ENCODE data around the gene CENPP. TPM values are rescaled to one million over a fixed set of nuclear protein-coding genes. Genes with fewer than 3 reads are reported as not detected.
A peak's percentile ranks its signal among the peaks of the same experiment; 100 is the strongest.

The CENPP gene
- total RNA-seq, 1 experiment from 2014 or later = 4.2 TPM

DNA sequence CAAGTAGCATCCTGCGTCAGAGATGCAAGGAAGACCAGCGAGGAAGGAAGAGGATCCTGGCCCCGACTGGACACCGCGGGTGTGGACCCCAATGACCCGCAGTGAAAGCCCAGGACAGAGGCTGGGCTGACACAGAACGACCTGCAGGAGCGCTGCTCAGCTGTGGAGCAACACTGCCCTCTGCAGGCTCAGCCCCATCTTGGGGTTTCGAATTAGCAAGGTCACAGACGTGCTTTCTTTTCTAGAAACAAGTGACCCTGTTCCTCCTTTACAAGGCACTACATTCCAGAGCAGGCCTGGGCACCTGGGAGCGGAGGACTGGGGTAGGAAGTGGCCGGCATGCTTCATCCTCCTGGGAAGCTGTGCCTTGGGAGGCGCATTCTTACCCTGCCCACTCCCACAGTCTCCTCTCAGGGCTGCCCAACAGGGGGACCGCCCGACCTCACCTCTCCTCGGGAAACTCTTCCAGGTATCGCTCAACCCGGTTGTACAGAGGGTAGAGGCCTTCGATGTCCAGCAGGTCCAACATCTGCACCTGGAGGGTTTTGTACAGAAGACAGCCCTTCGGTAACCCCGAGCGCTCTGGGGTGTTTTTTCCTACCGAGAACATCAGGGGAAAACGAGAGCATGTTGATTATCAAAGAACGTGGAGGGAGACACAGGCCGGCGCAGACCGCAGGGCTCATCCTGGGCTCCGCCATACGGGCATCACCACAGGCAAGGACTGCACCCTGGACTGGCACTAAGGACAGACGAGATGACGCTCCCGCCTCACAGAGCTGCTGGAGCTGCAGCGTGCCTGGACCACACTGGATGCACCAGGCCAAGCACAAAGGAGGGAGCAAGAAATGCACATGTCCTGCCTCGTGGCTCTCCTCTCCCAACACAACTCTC lies 309.2 kb downstream of the CENPP start:
- intact Hi-C loops (cut with micrococcal nuclease) = loop anchor here (1.0 to 10.0 kb wide), 5 partner anchors 133 to 500 kb away; no protein-coding TSS in a partner anchor
- Mint-ChIP-seq H3K4me3 (ENCODE audit: unreplicated experiment) (no peak overlapping the region), H3K9me3 (ENCODE audit: unreplicated experiment) (peaks cover 2% of the 10 kb centered on the region), H3K36me3 (ENCODE audit: insufficient read depth, unreplicated experiment) (peaks cover 98% of the 10 kb centered on the region), H3K4me1 (ENCODE audit: insufficient read depth, unreplicated experiment) (no peaks in the 10 kb centered on the region), H3K27ac (ENCODE audit: low read depth, unreplicated experiment) (no peak overlapping the region), H3K27me3 (ENCODE audit: insufficient read depth, unreplicated experiment) (no peaks in the 10 kb centered on the region)
- DNase-seq (ENCODE audit: unreplicated experiment) = peak; percentile 67
- BruUV-seq (replicated peaks) = no TSS peak
- TF ChIP-seq, protein P1, sequence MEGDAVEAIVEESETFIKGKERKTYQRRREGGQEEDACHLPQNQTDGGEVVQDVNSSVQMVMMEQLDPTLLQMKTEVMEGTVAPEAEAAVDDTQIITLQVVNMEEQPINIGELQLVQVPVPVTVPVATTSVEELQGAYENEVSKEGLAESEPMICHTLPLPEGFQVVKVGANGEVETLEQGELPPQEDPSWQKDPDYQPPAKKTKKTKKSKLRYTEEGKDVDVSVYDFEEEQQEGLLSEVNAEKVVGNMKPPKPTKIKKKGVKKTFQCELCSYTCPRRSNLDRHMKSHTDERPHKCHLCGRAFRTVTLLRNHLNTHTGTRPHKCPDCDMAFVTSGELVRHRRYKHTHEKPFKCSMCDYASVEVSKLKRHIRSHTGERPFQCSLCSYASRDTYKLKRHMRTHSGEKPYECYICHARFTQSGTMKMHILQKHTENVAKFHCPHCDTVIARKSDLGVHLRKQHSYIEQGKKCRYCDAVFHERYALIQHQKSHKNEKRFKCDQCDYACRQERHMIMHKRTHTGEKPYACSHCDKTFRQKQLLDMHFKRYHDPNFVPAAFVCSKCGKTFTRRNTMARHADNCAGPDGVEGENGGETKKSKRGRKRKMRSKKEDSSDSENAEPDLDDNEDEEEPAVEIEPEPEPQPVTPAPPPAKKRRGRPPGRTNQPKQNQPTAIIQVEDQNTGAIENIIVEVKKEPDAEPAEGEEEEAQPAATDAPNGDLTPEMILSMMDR (IDR thresholded peaks at IDR 0.05; ENCODE audit: unreplicated experiment) = peak; percentile 90
- ChIA-PET POLR2A (interaction anchor here (0.6 to 1.5 kb wide), 5 partner anchors 19 to 307 kb away, joined by 3 to 4 read pairs (median 3); partner anchors contain the start of gene IPPK), CTCF (interaction anchor here (0.5 to 4.0 kb wide), 32 partner anchors 9 to 1269 kb away, joined by 3 to 46 read pairs (median 3); partner anchors contain the start of gene CENPP)

- no peak for DNase-seq (ENCODE audit: unreplicated experiment)
- ChIA-PET CTCF (interaction anchor here (0.7 to 4.0 kb wide), 9 partner anchors 8 to 309 kb away, joined by 3 to 46 read pairs (median 5); partner anchors contain the start of gene CENPP), POLR2A (interaction anchor here (1.1 kb wide), 1 partner anchor 308 kb away, joined by 4 read pairs; no protein-coding TSS in a partner anchor)
- intact Hi-C loops (cut with micrococcal nuclease) = loop anchor here (10.0 kb wide), 1 partner anchor 501 kb away; no protein-coding TSS in a partner anchor
- H3K4me1 Mint-ChIP-seq (ENCODE audit: insufficient read depth, unreplicated experiment) = no peaks in the 10 kb centered on the region
- H3K36me3 Mint-ChIP-seq (ENCODE audit: insufficient read depth, unreplicated experiment) = peaks cover 97% of the 10 kb centered on the region
- no peak overlapping the region for H3K27ac Mint-ChIP-seq (ENCODE audit: low read depth, unreplicated experiment)
- TF ChIP-seq, protein P1 (IDR thresholded peaks at IDR 0.05; ENCODE audit: unreplicated experiment) = no peak
- no peak overlapping the region for H3K4me3 Mint-ChIP-seq (ENCODE audit: unreplicated experiment)
- H3K9me3 Mint-ChIP-seq (ENCODE audit: unreplicated experiment) = no peaks in the 10 kb centered on the region
- no TSS peak for BruUV-seq (replicated peaks)
- no peaks in the 10 kb centered on the region for H3K27me3 Mint-ChIP-seq (ENCODE audit: insufficient read depth, unreplicated experiment)
These were observed 310.0 kb downstream of the CENPP start for GRCh38 chr9:92635760-92636159.

- H3K4me1 Mint-ChIP-seq (ENCODE audit: insufficient read depth, unreplicated experiment) = no peaks in the 10 kb centered on the region
- ChIA-PET POLR2A (interaction anchor here (0.7 kb wide), 1 partner anchor 117 kb away, joined by 3 read pairs; no protein-coding TSS in a partner anchor), CTCF (interaction anchor here (0.7 to 4.0 kb wide), 3 partner anchors 23 to 1408 kb away, joined by 3 to 46 read pairs (median 4); partner anchors contain the start of gene CENPP)
- DNase-seq (ENCODE audit: unreplicated experiment) = no peak
- H3K27me3 Mint-ChIP-seq (ENCODE audit: insufficient read depth, unreplicated experiment) = no peaks in the 10 kb centered on the region
- no peak overlapping the region for H3K4me3 Mint-ChIP-seq (ENCODE audit: unreplicated experiment)
- BruUV-seq (replicated peaks) = no TSS peak
- H3K36me3 Mint-ChIP-seq (ENCODE audit: insufficient read depth, unreplicated experiment) = peaks cover 97% of the 10 kb centered on the region
- H3K27ac Mint-ChIP-seq (ENCODE audit: low read depth, unreplicated experiment) = no peak overlapping the region
- intact Hi-C loops (cut with micrococcal nuclease) = loop anchor here (10.0 kb wide), 1 partner anchor 502 kb away; no protein-coding TSS in a partner anchor
- TF ChIP-seq, protein P1 (IDR thresholded peaks at IDR 0.05; ENCODE audit: unreplicated experiment) = peak; percentile 4
- no peaks in the 10 kb centered on the region for H3K9me3 Mint-ChIP-seq (ENCODE audit: unreplicated experiment)
These were observed 310.9 kb downstream of the CENPP start for GRCh38 chr9:92636627-92637026.

- no TSS peak for BruUV-seq (replicated peaks)
- H3K27me3 Mint-ChIP-seq (ENCODE audit: insufficient read depth, unreplicated experiment) = no peaks in the 10 kb centered on the region
- H3K9me3 Mint-ChIP-seq (ENCODE audit: unreplicated experiment) = no peaks in the 10 kb centered on the region
- no peaks in the 10 kb centered on the region for H3K4me1 Mint-ChIP-seq (ENCODE audit: insufficient read depth, unreplicated experiment)
- ChIA-PET CTCF (no interaction called here), POLR2A (no interaction called here)
- no peak for DNase-seq (ENCODE audit: unreplicated experiment)
- H3K27ac Mint-ChIP-seq (ENCODE audit: low read depth, unreplicated experiment) = no peak overlapping the region
- TF ChIP-seq, protein P1 (IDR thresholded peaks at IDR 0.05; ENCODE audit: unreplicated experiment) = no peak
- no peak overlapping the region for H3K4me3 Mint-ChIP-seq (ENCODE audit: unreplicated experiment)
- intact Hi-C loops (cut with micrococcal nuclease) = loop anchor here (10.0 kb wide), 1 partner anchor 503 kb away; no protein-coding TSS in a partner anchor
- peaks cover 97% of the 10 kb centered on the region for H3K36me3 Mint-ChIP-seq (ENCODE audit: insufficient read depth, unreplicated experiment)
These were observed 311.6 kb downstream of the CENPP start for GRCh38 chr9:92637326-92637725.

Measured in MCF 10A (cell line).